HG03469 (cell line): Measurements from ENCODE around the gene CRHR2.

Experiments
- ATAC-seq: cut with Tn5 transposase; IDR thresholded peaks from one replicate; pipeline ENCODE4 v1.9.1; 2021; ENCODE audit warnings: mild to moderate bottlenecking, moderate library complexity, moderate number of reproducible peaks; ENCODE audit not compliant: unreplicated experiment

Gene CRHR2

DNA sequence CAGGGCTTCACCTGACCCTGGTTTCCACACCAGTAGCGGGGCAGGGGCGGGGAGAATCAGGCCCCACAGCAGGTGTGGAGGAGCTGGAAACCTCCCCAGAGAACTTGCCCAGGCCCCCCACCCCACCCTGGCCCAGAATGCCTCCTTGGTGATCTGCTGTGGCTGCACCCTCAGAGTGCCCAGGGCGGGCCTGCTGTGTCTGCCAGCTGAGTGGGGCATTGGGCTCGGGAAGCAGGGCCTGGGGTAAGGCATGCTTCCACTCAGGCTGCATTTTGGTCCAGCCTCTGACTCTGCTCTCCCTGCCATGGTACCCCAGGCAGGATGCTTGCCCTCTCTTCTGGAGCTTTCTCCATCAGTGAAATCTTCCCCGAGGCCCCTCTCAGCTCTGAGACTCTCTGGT lies 1.1 kb upstream of the CRHR2 start:
- no peak for ATAC-seq

DNA sequence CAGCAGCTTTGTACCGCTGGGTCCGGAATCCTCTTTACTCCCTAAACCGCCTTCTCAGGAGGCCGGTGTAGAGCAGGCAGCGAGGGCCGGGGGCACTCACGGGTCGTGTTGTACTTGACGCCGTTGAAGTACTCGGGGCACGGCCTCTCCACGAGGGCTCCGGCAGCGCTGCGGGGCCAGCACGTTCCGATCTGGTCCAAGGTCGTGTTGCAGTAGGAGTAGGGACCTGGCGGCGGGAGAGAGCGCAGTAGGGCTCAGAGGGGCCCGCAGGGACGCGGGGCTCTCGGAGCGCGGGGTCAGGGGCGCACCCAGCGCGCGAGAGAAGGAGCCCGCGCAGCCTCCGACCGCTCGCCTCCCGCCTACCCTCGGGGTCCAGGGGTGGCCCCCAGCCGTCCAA lies 443 bp downstream of the CRHR2 start:
- ATAC-seq, result no peak

- ATAC-seq, result no peak
Measured at GRCh38 chr7:30681331-30681797, 892 bp downstream of the CRHR2 start.

DNA sequence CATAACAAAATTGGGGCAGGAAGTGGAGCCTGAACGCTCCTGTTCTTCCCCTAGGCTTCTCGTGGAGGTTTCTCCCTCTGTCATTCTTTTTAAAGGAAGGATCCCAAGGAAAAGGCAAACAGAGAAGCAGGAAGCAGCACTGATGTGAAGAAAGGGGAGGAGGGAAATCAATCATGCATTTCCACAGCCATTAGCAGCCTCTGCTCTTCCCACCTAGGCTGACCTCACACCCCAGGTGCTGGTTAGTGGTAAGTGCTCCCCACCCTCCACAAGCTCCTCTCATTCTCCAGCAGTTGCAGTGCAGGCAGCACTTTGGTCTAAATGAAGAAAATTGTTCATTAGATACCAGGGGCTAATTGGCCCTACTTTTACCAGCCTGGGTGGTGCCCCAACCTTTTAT lies 2.6 kb downstream of the CRHR2 start:
- no peak for ATAC-seq

DNA sequence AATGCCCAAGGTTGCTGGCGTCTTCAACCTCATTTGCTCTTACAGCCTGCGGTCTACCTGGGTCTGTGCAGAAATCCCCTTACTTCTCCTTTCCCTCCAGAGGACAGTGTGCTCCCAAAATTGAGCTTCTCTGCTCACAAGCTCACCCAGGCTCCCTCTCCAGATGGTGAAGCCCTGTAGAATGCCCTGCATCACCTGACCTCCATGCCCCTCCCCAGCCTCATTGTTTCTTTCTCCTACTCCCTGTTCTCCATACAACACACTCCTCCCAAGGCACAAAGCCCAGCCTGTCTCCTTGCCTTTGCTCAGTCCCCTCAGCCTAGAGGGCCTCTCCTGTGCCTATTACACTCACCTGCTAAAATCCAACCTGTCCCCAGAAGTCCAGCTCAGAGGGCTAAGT lies 3.5 kb downstream of the CRHR2 start:
- no peak for ATAC-seq

DNA sequence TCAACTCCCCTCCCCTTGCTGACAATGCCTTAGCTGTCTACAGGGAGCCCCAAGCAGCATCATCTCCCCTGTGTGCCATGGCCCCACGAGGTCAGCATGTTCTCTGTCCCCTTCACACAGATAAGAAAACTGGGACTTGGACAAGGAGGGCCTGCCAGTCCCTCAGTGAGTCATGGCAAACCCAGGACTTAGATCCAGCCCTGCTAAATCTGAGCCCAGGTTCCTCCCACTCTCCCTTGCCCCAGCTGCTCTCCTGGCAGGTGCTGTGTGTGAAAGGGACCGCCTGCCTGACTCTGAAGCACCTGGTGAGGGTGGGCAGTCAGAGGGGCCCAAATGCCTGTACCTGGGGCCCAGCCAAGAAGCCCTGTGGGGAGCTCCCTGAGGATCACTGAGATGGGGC lies 7.4 kb downstream of the CRHR2 start:
- ATAC-seq, result no peak

- ATAC-seq, result no peak
Measured at GRCh38 chr7:30674420-30674819, 7.8 kb downstream of the CRHR2 start.

- no peak for ATAC-seq
Measured at GRCh38 chr7:30671793-30672465, 10.3 kb downstream of the CRHR2 start.

- ATAC-seq, result no peak
Measured at GRCh38 chr7:30668102-30668501, 14.2 kb downstream of the CRHR2 start.

DNA sequence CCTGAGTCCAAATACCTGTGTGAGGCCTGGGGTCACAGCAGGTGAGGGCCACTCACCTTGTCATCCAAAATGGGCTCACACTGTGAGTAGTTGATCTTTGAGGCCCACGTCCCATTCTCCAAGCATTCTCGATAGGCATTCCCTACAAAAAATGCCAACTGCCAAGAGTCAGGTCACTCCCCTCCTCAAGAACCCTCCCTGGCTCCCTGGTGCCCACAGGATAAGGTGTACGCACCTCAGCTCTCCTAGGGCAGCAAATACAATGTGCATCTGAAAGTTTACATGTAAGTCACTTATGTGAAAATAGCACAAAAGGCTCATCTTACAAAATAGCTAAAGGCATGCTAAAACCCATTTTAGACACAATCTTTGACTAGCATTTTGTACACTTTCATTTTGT lies 15.1 kb downstream of the CRHR2 start:
- no peak for ATAC-seq

GRCh38 chr7:30665449-30665848 lies 16.8 kb downstream of the CRHR2 start:
- no peak for ATAC-seq

DNA sequence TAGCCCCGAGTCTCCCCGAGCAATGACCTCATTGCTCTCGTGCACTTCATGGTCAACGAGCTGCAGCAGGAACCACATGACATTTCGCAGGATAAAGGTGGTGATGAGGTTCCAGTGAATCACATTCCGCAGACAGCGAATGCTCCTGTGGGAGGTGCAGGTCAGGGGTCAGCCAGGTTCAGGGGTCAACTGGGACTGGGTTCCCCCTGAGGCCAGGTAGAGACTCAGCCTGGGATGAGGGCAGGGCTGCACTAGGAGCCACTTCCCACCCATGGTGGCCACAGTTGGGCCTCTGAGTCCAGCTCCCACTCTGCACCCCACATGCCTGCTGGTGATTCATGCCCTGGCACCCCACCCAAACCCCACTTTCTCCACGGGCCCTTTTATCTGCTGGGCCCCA lies 17.2 kb downstream of the CRHR2 start:
- ATAC-seq, result no peak

- no peak for ATAC-seq
Measured at GRCh38 chr7:30664184-30664885, 17.9 kb downstream of the CRHR2 start.

- no peak for ATAC-seq
Measured at GRCh38 chr7:30663414-30663813, 18.8 kb downstream of the CRHR2 start.

- no peak for ATAC-seq
Measured at GRCh38 chr7:30662431-30662939, 19.8 kb downstream of the CRHR2 start.

DNA sequence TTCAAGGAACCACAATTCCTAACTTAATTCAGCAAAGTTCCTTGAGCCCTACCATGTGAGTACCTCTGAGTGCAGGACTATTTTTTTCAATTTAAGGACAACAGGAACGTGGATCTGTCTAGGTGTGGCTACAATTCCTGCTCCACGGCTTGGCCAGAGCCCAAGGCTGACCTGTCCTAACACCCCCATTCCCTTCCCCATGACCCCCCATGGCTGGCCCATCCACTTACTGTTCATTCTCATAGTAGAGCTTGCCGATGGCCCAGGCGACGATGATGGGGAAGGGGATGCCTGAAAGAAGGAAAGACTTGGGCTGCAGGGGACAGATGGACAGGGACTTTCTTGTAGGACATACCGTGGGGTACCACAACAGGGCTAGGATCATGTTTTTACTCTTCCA lies 20.3 kb downstream of the CRHR2 start:
- no peak for ATAC-seq

- ATAC-seq, result no peak
Measured at GRCh38 chr7:30660331-30661255, 21.7 kb downstream of the CRHR2 start.

GRCh38 chr7:30659312-30659711 lies 22.9 kb downstream of the CRHR2 start:
- ATAC-seq, result no peak

DNA sequence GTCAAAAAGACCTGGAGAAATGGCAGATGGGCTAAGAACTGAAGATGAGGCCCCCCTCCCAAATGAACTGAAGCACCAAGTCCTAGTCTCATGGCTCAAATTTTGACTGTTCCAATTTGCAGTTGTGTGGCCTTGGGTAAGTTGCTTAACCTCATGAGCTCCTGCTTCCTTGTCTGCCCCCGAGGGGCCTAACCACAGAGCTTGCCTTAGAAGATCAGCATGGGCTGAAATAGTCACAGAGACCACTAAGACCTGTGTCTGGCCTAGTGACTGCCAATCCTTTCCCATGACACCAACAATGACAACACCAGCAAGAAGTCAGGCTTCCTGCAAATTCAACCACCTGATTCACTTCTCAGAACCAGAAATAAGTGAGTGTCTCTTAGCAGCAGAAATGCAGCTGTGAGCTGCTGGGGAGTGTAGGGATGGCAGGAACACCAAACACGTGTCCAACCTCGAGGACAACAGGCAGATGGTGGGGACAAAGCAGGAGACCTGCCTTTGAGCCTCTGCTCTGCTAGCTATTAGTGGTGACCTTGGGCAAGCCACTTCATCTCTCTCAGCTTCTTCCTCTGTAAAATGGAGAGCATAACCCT lies 23.7 kb downstream of the CRHR2 start:
- ATAC-seq, result no peak

DNA sequence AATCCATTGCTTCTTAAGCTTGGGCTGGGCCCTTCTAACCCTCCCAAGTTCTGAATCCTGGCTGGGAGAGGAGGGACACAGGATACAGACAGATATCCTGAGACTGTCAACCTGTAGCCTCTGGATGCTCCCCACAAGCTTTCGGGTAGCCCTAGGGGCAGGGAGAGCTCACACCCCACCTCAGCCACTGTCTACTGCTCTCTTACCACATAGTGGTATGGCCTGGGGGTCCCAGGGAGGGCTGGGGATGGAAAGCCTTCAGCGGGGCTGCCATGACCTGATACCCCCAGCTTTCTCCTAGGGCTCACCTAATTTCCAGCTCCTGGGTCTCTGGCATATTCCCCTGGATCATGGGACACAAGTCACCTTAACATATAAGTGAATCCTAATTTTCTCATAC lies 25.1 kb downstream of the CRHR2 start:
- no peak for ATAC-seq
